ENCODE data around the gene DHRS13.

DNA sequence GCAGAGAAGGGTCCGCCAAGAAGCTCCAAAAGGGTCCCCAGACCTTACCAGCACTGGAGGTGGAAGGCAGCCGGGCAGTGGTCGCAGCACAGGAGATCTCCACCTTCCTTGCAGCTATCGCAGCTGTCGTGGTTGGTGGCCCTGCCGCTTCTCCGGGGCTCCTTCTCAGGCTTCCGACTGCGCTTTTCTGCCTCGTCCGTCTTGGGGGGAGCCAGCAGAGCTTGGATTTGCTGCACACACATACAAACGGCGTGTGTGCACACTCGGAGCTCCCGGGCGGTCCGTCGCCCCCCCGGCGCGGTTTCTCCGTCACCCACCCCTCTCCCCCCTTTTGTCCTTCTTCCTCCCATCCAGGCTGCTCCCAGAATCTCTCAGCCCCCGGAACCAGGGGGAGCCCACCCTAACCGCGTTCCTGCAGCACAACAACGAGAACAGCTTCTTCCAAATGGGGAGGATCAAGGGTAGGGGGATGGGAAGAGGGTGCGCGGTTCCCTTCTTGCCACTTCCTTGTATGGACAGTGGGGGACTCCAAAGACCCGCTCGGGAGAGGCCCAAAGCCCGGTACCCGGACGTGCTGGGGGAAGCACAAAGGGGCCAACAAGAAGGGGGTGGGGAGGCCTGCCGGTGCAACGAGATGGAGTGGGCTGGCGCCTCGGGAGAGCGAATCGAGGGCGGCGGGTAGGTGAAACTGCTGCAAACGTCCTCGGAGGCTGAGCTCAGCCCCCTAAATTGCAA is 47.3 kb upstream of the DHRS13 start:
- TF ChIP-seq, protein P1, sequence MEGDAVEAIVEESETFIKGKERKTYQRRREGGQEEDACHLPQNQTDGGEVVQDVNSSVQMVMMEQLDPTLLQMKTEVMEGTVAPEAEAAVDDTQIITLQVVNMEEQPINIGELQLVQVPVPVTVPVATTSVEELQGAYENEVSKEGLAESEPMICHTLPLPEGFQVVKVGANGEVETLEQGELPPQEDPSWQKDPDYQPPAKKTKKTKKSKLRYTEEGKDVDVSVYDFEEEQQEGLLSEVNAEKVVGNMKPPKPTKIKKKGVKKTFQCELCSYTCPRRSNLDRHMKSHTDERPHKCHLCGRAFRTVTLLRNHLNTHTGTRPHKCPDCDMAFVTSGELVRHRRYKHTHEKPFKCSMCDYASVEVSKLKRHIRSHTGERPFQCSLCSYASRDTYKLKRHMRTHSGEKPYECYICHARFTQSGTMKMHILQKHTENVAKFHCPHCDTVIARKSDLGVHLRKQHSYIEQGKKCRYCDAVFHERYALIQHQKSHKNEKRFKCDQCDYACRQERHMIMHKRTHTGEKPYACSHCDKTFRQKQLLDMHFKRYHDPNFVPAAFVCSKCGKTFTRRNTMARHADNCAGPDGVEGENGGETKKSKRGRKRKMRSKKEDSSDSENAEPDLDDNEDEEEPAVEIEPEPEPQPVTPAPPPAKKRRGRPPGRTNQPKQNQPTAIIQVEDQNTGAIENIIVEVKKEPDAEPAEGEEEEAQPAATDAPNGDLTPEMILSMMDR (IDR thresholded peaks at IDR 0.05): no peak
- no peak for TF ChIP-seq POLR2A (IDR thresholded peaks at IDR 0.05)
